ENCODE data around the gene LIN9. TPM values are rescaled to one million over a fixed set of nuclear protein-coding genes. Genes with fewer than 3 reads are reported as not detected.

LIN9 gene
- total and polyA plus RNA-seq, 2 of the 13 experiments (the other 11 are each of a cell fraction or from before 2014, with no cell fraction given) = 3.0 to 10.0 TPM

DNA sequence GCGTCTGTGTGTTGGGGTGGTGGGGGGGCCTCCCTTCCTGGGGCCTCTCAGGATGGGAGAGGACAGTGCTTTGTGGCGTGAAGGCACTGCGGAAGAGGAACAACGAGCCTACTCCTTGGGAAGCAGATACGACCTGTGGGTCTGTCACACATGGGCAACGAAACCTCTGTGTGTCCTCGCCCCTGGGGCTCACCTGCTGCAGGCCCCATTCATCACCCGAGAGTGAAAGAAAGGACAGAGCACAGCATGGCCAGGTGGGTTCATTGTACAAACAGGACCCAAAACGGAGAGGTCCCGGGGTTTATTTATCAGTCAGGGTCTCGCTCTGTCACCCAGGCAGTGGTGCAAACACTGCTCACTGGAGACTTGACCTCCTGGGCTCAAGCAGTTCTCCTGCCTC, 40.1 kb upstream of the LIN9 start:
- no peaks in the 10 kb centered on the region for H3K79me2 ChIP-seq (ENCODE audit: insufficient read depth, low read length)
- ChIA-PET POLR2A (no interaction called here), CTCF (ENCODE audit: low intra/inter-chr PET ratio, low total read pairs) (no interaction called here)
- WGBS (ENCODE audit: low lambda C conversion rate) = 71% methylated on average over 1 of the region's 11 CpGs
- H3K9me3 ChIP-seq (ENCODE audit: low read length) = no peaks in the 10 kb centered on the region
- no peaks in the 10 kb centered on the region; a peak in 1 of 5 replicates for H3K27me3 ChIP-seq (ENCODE audit: control insufficient read depth in 1 of 2, insufficient read depth in 2 of 2, low read length in 2 of 2)
- BruUV-seq (replicated peaks) = no TSS peak
- intact Hi-C loops (cut with micrococcal nuclease; ENCODE audit: unreplicated experiment) = no loop called here
- H3K4me2 ChIP-seq (ENCODE audit: low read depth, low read length) = peak overlapping the region; percentile 53; the same call in 1 of the 2 replicates
- H3K27ac ChIP-seq (ENCODE audit: extremely low read length, insufficient read depth, low read length) = no peak overlapping the region
- FAIRE-seq (no peak), ATAC-seq (no peak; the same call in 1 of the 3 replicates), DNase-seq (ENCODE audit: low spot score) (no peak)
- no peaks in the 10 kb centered on the region for H3K36me3 ChIP-seq (replicated peaks in 1 of 2; ENCODE audit: control insufficient read depth in 1 of 2, insufficient read depth in 2 of 2, low read length in 2 of 2)
- H3K4me3 ChIP-seq (replicated peaks in 1 of 3; ENCODE audit: insufficient read depth in 1 of 3, low read depth in 2 of 3, low read length in 3 of 3) = 0 out of 6 replicates have a peak overlapping the region, but pooled peaks of 1 of the 3 experiments have one; percentile 4
- no peaks in the 10 kb centered on the region for H4K20me1 ChIP-seq (ENCODE audit: insufficient read depth, low read length)
- in situ Hi-C loops (cut with HindIII; ENCODE audit: extremely low pct_ligation_motif_present, low pct_unique_long_range_greater_than_20kb) = no loop called here
- H2AFZ ChIP-seq (ENCODE audit: low read length) = no peak overlapping the region
- 0 out of 2 replicates have a peak overlapping the region, but pooled peaks have one; percentile 11 for H3K9ac ChIP-seq (ENCODE audit: insufficient read depth, low read depth, low read length)
- peaks cover 19% of the 10 kb centered on the region for H3K4me1 ChIP-seq (ENCODE audit: insufficient read depth, low read length)
- TF ChIP-seq ZNF407 (CRISPR knock-in tag; IDR thresholded peaks at IDR 0.05; ENCODE audit: not compliant biosample characterization) (no peak), ZBTB8A (CRISPR knock-in tag; IDR thresholded peaks at IDR 0.05; ENCODE audit: borderline replicate concordance, low read depth) (no peak), AHDC1 (CRISPR knock-in tag; IDR thresholded peaks at IDR 0.05; ENCODE audit: borderline replicate concordance) (no peak), YEATS4 (CRISPR knock-in tag; IDR thresholded peaks at IDR 0.05; ENCODE audit: borderline replicate concordance) (no peak), RORA (CRISPR knock-in tag; IDR thresholded peaks at IDR 0.05) (no peak), IRF9 (CRISPR knock-in tag; IDR thresholded peaks at IDR 0.05; ENCODE audit: borderline replicate concordance) (no peak)
- TF ChIP-seq, protein P1, sequence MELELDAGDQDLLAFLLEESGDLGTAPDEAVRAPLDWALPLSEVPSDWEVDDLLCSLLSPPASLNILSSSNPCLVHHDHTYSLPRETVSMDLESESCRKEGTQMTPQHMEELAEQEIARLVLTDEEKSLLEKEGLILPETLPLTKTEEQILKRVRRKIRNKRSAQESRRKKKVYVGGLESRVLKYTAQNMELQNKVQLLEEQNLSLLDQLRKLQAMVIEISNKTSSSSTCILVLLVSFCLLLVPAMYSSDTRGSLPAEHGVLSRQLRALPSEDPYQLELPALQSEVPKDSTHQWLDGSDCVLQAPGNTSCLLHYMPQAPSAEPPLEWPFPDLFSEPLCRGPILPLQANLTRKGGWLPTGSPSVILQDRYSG (CRISPR knock-in tag; IDR thresholded peaks at IDR 0.05) = no peak
